HepG2 (cell line): ENCODE results near the gene SARNP. TPM values are rescaled to one million over a fixed set of nuclear protein-coding genes. Genes with fewer than 3 reads are reported as not detected.

Experiments used
- ATAC-seq: fragments of 200-7000 bp; cut with Tn5 transposase; 3 replicates; pipeline ENCODE4 v1.9.1; 2020; ENCODE audit warnings: mild to moderate bottlenecking, moderate library complexity
- BruUV-seq: library from RNA; stranded (reverse); fragments of 400-500 nt; replicated peaks from 2 replicates; lab custom pipeline; 2021; lab: Mats Ljungman, UMichigan
- CTCF ChIA-PET: fragments of 300-600 bp; formaldehyde crosslinking; extraction: SDS; loops from one replicate; lab custom pipeline; 2021; ENCODE audit warnings: low total read pairs, inconsistent platforms, low intra/inter-chr PET ratio; lab: Yijun Ruan, JAX
- POLR2A ChIA-PET: fragments of 350-600 bp; sonication (Branson Sonifier 250); formaldehyde crosslinking; loops from one replicate; lab custom pipeline; 2020; ENCODE audit warnings: antibody characterized with exemption, inconsistent platforms; lab: Yijun Ruan, JAX
- DNase-seq: peaks from one replicate; pipeline ENCODE4 v3.0.0-alpha.2; 2015; ENCODE audit warnings: low spot score
- FAIRE-seq: peaks from 3 replicates; lab custom pipeline; 2011; peaks lifted over from hg19 to GRCh38; lab: Jason Lieb, UNC
- H2AFZ ChIP-seq: one replicate; pipeline ENCODE4 v1.6.1; 2011; ENCODE audit warnings: low read length, inconsistent platforms
- H3K27ac ChIP-seq: fragments of 300-600 bp; 3 replicates; pipeline ENCODE4 v1.8.0; 2011; ENCODE audit warnings: mixed run types, mild to moderate bottlenecking, mixed read lengths, low read length, inconsistent platforms; ENCODE audit not compliant: insufficient read depth; ENCODE audit errors: extremely low read length
- H3K27me3 ChIP-seq, 2 experiments: fragments of 200-600 bp in 1 of 2; 2 replicates in 1 of 2; 3 replicates in 1 of 2; pipeline versions ENCODE4 v1.6.0 to v1.8.0; 2011; ENCODE audit warnings: low read length in 2 of 2, mild to moderate bottlenecking in 2 of 2, moderate library complexity in 2 of 2, inconsistent platforms in 1 of 2; ENCODE audit not compliant: insufficient read depth in 2 of 2, control insufficient read depth in 1 of 2
- H3K36me3 ChIP-seq, 2 experiments: fragments of 200-600 bp in 1 of 2; replicated peaks in 1 of 2; 2 replicates in 1 of 2; 3 replicates in 1 of 2; pipeline versions ENCODE4 v1.5.1 to v1.8.0; 2011; ENCODE audit warnings: low read length in 2 of 2, inconsistent platforms in 1 of 2; ENCODE audit not compliant: insufficient read depth in 2 of 2, control insufficient read depth in 1 of 2
- H3K4me1 ChIP-seq: 2 replicates; pipeline ENCODE4 v1.5.1; 2012; ENCODE audit warnings: low read length, inconsistent platforms; ENCODE audit not compliant: insufficient read depth
- H3K4me2 ChIP-seq: 2 replicates; pipeline ENCODE4 v1.6.0; 2011; ENCODE audit warnings: low read depth, low read length, inconsistent platforms
- H3K4me3 ChIP-seq, 3 experiments: fragments of 200-600 bp in 1 of 3; sonication (generic), shearing (Covaris generic) in 1 of 3; replicated peaks in 1 of 3; 2 replicates each; pipeline ENCODE4 v1.5.1; 2011 to 2016; ENCODE audit warnings: low read length in 3 of 3, inconsistent platforms in 2 of 3, low read depth in 2 of 3, mild to moderate bottlenecking in 2 of 3, control low read depth in 1 of 3, mixed read lengths in 1 of 3; ENCODE audit not compliant: insufficient read depth in 1 of 3
- H3K79me2 ChIP-seq: one replicate; pipeline ENCODE4 v1.6.1; 2011; ENCODE audit warnings: low read length, inconsistent platforms; ENCODE audit not compliant: insufficient read depth
- H3K9ac ChIP-seq: 2 replicates; pipeline ENCODE4 v1.6.0; 2011; ENCODE audit warnings: mild to moderate bottlenecking, low read depth, low read length, inconsistent platforms; ENCODE audit not compliant: insufficient read depth
- H3K9me3 ChIP-seq: 2 replicates; pipeline ENCODE4 v1.5.1; 2012; ENCODE audit warnings: mild to moderate bottlenecking, low read length
- H4K20me1 ChIP-seq: 2 replicates; pipeline ENCODE4 v1.6.0; 2011; ENCODE audit warnings: inconsistent platforms, mild to moderate bottlenecking, low read length, moderate library complexity; ENCODE audit not compliant: insufficient read depth
- FIP1L1 ChIP-seq: fragments of 200-400 bp; formaldehyde crosslinking; IDR thresholded peaks from 2 replicates; pipeline ENCODE4 v1.6.1; 2018; ENCODE audit warnings: low read depth, mild to moderate bottlenecking, low read length, moderate library complexity, borderline replicate concordance; ENCODE audit not compliant: insufficient read depth
- ZNF839 ChIP-seq: sonication (generic); formaldehyde crosslinking; IDR thresholded peaks from 2 replicates; pipeline ENCODE4 v1.4.0; 2020; ENCODE audit warnings: missing genetic modification reagents, mild to moderate bottlenecking, borderline replicate concordance
- WGBS: methylation state at CpG from one replicate; pipeline ENCODE4 v1.1.6; 2017; ENCODE audit warnings: low lambda C conversion rate; 5-methylcytosine and 5-hydroxymethylcytosine counted together
- in situ Hi-C: cut with HindIII; loops from 2 replicates; pipeline ENCODE4 v1.10.0; 2017; ENCODE audit warnings: low pct_unique_long_range_greater_than_20kb; ENCODE audit not compliant: extremely low pct_ligation_motif_present
- intact Hi-C: fragments of 100-400 bp; cut with micrococcal nuclease; formaldehyde crosslinking; loops from one replicate; pipeline ENCODE4 v1.10.0; 2022; ENCODE audit not compliant: unreplicated experiment
- polyA plus RNA-seq, 8 experiments: library from polyadenylated mRNA; depleted of rRNA in 3 of 8; stranded (reverse) in 7 of 8; unstranded in 1 of 8; fragments of >200 nt; fragmentation: Illumina TruSeq in 4 of 8; extraction: Trizol in 4 of 8; gene quantifications; 2 replicates each; pipeline versions ENCODE4 v1.2.1 to v1.2.3, GENCODE V29; 2011 to 2016; ENCODE audit warnings: low read depth in 4 of 8, missing spikeins in 1 of 8, mixed read lengths in 1 of 8; ENCODE audit not compliant: insufficient read depth in 1 of 8
- total RNA-seq, 5 experiments: library from RNA; depleted of rRNA; stranded (reverse); fragments of >200 nt; fragmentation: Illumina TruSeq; extraction: Trizol; gene quantifications; 2 replicates each; pipeline ENCODE4 v1.2.3, GENCODE V29; 2016; ENCODE audit warnings: low read depth in 1 of 5
- TF ChIP-seq, protein P1 (sequence below): sonication (generic); formaldehyde crosslinking; IDR thresholded peaks from 2 replicates; pipeline ENCODE4 v1.4.0; 2020; ENCODE audit warnings: missing genetic modification reagents, borderline replicate concordance

SARNP gene
- total and polyA plus RNA-seq, 2 of the 13 experiments (the other 11 are each of a cell fraction or from before 2014, with no cell fraction given) = 59.0 to 95.4 TPM

DNA sequence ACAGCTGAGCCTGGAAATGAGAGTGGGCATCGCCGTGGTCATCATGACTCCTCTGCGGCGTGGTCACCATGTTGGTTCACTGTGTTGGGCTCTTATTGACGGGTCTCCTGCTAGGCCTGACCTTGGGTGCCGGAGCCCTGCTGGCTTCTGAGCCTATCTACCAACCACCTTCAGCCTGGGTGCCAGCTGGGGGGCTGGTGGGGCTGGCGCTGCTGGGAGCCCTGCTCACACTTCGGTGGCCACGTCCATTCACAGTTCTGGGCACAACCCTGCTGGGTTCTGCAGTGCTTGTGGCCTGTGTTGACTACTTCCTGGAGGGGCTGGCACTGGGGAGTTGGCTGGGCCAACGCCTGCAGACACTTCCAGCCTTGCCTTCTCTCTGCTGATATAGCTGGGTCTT lies 15.5 kb upstream of the SARNP start:
- no TSS peak for BruUV-seq
- TF ChIP-seq, protein P1, sequence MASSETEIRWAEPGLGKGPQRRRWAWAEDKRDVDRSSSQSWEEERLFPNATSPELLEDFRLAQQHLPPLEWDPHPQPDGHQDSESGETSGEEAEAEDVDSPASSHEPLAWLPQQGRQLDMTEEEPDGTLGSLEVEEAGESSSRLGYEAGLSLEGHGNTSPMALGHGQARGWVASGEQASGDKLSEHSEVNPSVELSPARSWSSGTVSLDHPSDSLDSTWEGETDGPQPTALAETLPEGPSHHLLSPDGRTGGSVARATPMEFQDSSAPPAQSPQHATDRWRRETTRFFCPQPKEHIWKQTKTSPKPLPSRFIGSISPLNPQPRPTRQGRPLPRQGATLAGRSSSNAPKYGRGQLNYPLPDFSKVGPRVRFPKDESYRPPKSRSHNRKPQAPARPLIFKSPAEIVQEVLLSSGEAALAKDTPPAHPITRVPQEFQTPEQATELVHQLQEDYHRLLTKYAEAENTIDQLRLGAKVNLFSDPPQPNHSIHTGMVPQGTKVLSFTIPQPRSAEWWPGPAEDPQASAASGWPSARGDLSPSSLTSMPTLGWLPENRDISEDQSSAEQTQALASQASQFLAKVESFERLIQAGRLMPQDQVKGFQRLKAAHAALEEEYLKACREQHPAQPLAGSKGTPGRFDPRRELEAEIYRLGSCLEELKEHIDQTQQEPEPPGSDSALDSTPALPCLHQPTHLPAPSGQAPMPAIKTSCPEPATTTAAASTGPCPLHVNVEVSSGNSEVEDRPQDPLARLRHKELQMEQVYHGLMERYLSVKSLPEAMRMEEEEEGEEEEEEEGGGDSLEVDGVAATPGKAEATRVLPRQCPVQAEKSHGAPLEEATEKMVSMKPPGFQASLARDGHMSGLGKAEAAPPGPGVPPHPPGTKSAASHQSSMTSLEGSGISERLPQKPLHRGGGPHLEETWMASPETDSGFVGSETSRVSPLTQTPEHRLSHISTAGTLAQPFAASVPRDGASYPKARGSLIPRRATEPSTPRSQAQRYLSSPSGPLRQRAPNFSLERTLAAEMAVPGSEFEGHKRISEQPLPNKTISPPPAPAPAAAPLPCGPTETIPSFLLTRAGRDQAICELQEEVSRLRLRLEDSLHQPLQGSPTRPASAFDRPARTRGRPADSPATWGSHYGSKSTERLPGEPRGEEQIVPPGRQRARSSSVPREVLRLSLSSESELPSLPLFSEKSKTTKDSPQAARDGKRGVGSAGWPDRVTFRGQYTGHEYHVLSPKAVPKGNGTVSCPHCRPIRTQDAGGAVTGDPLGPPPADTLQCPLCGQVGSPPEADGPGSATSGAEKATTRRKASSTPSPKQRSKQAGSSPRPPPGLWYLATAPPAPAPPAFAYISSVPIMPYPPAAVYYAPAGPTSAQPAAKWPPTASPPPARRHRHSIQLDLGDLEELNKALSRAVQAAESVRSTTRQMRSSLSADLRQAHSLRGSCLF = no peak
- TF ChIP-seq FIP1L1 (no peak), ZNF839 (CRISPR knock-in tag) (no peak)
- H3K36me3 ChIP-seq = no peaks in the 10 kb centered on the region
- H3K4me1 ChIP-seq = peaks cover 16% of the 10 kb centered on the region
- DNase-seq = no peak
- no peak overlapping the region for H2AFZ ChIP-seq
- no peaks in the 10 kb centered on the region for H4K20me1 ChIP-seq
- no peak overlapping the region for H3K4me3 ChIP-seq
- H3K9me3 ChIP-seq = no peaks in the 10 kb centered on the region
- POLR2A ChIA-PET = interaction anchor here (0.5 to 7.2 kb wide), 3 partner anchors 14 to 95 kb away, joined by 3 to 206 read pairs (median 3); partner anchors contain the start of genes ORMDL2, PYM1 and SARNP
- no peak overlapping the region for H3K9ac ChIP-seq
- no peak overlapping the region for H3K27ac ChIP-seq
- in situ Hi-C loops = loop anchor here (5.0 kb wide), 1 partner anchor 94 kb away; the partner anchor contains the start of gene PYM1
- no peaks in the 10 kb centered on the region; a peak in 1 of 5 replicates for H3K27me3 ChIP-seq
- no peak for FAIRE-seq
- CTCF ChIA-PET = no interaction called here
- 98% methylated on average over 6 of the region's 10 CpGs for WGBS
- peaks cover 14% of the 10 kb centered on the region for H3K79me2 ChIP-seq
- H3K4me2 ChIP-seq = no peak overlapping the region
- intact Hi-C loops = no loop called here
- no peak for ATAC-seq
